Thyroid gland (tissue), 4 donors: Measurements from ENCODE around the gene C1orf87.

ENCODE experiments used
- CTCF ChIP-seq, 6 experiments: fragments of 200-600 bp in 3 of 6; fragments of 450-650 bp in 3 of 6; sonication (generic) in 3 of 6; IDR thresholded peaks; one replicate each; pipeline ENCODE4 v1.5.1; 2016 to 2019; ENCODE audit warnings: antibody characterized with exemption in 6 of 6, mild to moderate bottlenecking in 2 of 6, inconsistent platforms in 1 of 6, moderate library complexity in 1 of 6
- POLR2A ChIP-seq, 2 donors: fragments of 450-650 bp; IDR thresholded peaks; one replicate each; pipeline ENCODE4 v1.6.1; 2017; ENCODE audit warnings: antibody characterized with exemption in 2 of 2, mild to moderate bottlenecking in 2 of 2, moderate library complexity in 1 of 2

- TF ChIP-seq CTCF (IDR thresholded peaks at IDR 0.05): no peak
- TF ChIP-seq POLR2A (IDR thresholded peaks at IDR 0.05): no peak
Observed at GRCh38 chr1:59967141-59967697, 106.4 kb downstream of the C1orf87 start.
